Lower lobe of right lung (tissue), 2 donors: ENCODE data around the gene PLEK2. TPM values are rescaled to one million over a fixed set of nuclear protein-coding genes. Genes with fewer than 3 reads are reported as not detected.

ENCODE experiments used
- ATAC-seq, 2 donors: fragments of 200-7000 bp; cut with Tn5 transposase; one replicate each; pipeline ENCODE4 v1.9.1; 2020 to 2022; ENCODE audit warnings: mild to moderate bottlenecking in 2 of 2, moderate library complexity in 2 of 2
- DNase-seq: peaks from one replicate; pipeline ENCODE4 v3.0.0-alpha.2; 2020
- H3K27ac ChIP-seq: fragments of 200-600 bp; one replicate; pipeline ENCODE4 v1.8.0; 2022
- H3K27me3 ChIP-seq: fragments of 200-600 bp; one replicate; pipeline ENCODE4 v1.8.0; 2022; ENCODE audit warnings: low read depth
- H3K36me3 ChIP-seq: fragments of 200-600 bp; one replicate; pipeline ENCODE4 v1.8.0; 2022; ENCODE audit warnings: mild to moderate bottlenecking
- H3K4me1 ChIP-seq: fragments of 200-600 bp; one replicate; pipeline ENCODE4 v1.8.0; 2022
- H3K4me3 ChIP-seq: fragments of 200-600 bp; one replicate; pipeline ENCODE4 v1.8.0; 2022; ENCODE audit warnings: mild to moderate bottlenecking
- H3K9me3 ChIP-seq: fragments of 200-600 bp; one replicate; pipeline ENCODE4 v1.8.0; 2022
- intact Hi-C: fragments of 100-400 bp; cut with DNase I; formaldehyde crosslinking; loops from one replicate; pipeline ENCODE4 v1.11.0; 2022
- total RNA-seq: library from RNA; stranded (reverse); fragmentation: NEBNext Ultra II Directional; extraction: Animal tissue kit (Norgen Biotek cat#: 25700); gene quantifications from one replicate; pipeline ENCODE4 v1.2.1, GENCODE V29; 2021
- TF ChIP-seq, protein P1 (sequence below): fragments of 200-600 bp; IDR thresholded peaks from one replicate; pipeline ENCODE4 v1.8.0; 2022; ENCODE audit warnings: antibody characterized with exemption, mild to moderate bottlenecking
- donor health status: DM: no; HTN: yes; CAD: no; lungs with severe emphysema.

The PLEK2 gene
- total RNA-seq, 1 donor from 2014 or later, result 2.3 TPM

DNA sequence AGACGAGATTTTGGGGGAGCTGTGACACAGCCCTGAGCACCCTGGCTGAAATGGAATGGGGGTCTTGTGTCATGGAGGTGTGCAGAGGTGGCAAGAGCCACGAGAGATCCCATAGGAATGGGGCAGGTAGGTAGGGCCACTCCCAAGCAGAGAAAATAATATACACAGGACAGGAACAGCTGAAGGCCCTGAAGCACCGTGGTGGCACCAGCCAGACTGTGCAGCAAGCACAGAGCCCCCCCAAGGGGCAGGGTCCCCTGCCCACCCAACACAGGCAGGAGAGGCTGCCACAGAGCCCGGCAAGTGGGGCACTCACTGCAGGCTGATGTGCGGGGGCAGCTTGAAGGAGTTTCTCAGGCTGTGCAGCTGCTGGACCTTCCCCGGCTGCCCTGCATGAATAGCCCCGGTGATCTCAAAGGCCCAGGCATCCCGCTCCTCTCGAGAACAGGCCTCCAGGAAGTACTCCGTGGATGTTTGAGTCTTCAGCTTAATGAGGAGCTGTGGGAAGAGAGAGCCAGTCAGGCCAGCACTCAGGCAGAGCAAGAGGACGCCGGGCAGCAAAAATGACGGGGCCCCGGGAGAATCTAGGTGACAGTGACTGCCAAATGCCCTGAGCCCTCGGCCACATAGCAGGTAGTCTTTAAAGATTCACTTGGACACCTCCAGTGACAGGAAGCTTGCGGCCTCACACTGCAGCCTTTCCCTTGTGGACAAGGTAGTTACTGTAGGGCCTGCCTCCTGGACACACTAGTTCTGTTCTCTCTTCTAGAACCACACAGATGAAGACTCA is 16.7 kb downstream of the PLEK2 start:
- H3K27ac ChIP-seq, result no peak overlapping the region
- TF ChIP-seq, protein P1, sequence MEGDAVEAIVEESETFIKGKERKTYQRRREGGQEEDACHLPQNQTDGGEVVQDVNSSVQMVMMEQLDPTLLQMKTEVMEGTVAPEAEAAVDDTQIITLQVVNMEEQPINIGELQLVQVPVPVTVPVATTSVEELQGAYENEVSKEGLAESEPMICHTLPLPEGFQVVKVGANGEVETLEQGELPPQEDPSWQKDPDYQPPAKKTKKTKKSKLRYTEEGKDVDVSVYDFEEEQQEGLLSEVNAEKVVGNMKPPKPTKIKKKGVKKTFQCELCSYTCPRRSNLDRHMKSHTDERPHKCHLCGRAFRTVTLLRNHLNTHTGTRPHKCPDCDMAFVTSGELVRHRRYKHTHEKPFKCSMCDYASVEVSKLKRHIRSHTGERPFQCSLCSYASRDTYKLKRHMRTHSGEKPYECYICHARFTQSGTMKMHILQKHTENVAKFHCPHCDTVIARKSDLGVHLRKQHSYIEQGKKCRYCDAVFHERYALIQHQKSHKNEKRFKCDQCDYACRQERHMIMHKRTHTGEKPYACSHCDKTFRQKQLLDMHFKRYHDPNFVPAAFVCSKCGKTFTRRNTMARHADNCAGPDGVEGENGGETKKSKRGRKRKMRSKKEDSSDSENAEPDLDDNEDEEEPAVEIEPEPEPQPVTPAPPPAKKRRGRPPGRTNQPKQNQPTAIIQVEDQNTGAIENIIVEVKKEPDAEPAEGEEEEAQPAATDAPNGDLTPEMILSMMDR, result no peak
- ATAC-seq, result no peak
- no peak for DNase-seq
- no peaks in the 10 kb centered on the region for H3K27me3 ChIP-seq
- no peaks in the 10 kb centered on the region for H3K36me3 ChIP-seq
- intact Hi-C loops, result no loop called here
- H3K9me3 ChIP-seq, result no peaks in the 10 kb centered on the region
- no peaks in the 10 kb centered on the region for H3K4me1 ChIP-seq
- H3K4me3 ChIP-seq, result no peak overlapping the region

DNA sequence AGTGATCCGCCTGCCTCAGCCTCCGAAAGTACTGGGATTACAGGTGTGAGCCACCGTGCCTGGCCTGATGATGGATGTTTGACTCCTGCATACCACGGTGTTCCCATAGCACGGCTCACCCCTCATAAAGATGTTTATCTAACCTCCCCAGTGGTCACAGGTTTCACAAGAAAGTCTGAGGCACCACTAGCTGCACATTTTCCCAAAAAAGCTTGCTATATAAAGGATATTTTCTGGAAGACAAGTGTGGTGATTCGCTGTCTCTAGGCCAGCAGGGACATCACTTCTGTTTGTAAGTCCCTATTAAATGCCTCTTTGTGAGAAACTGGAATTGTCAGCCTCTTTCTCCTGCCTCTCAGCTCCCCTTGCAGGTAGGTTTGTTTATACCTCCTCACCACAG is 18.3 kb downstream of the PLEK2 start:
- TF ChIP-seq, protein P1, result no peak
- ATAC-seq (no peak), DNase-seq (no peak)
- intact Hi-C loops, result no loop called here
- no peaks in the 10 kb centered on the region for H3K4me1 ChIP-seq
- H3K27ac ChIP-seq, result no peak overlapping the region
- no peak overlapping the region for H3K4me3 ChIP-seq
- H3K9me3 ChIP-seq, result no peaks in the 10 kb centered on the region
- H3K27me3 ChIP-seq, result no peaks in the 10 kb centered on the region
- no peaks in the 10 kb centered on the region for H3K36me3 ChIP-seq

DNA sequence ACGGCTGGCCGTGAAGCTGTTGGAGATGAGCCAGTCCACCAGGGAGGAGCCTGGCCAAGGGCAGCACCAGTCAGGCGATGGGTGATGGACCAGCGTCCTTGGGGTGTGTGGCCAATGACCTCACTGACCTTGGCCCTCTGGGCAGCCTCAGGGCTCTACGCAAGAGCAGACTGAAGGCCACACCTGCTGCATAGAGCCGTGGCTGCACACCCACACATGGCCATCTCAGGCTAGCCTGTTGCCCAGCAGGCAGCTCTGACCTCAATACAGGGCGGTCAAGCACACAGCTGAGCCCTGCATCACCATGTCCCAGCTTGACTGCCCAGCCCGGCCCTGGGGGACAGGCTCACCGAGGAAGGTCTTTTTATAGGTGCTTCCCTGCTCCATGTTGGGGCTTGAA is 19.2 kb downstream of the PLEK2 start:
- Histone ChIP-seq H3K4me1 (no peaks in the 10 kb centered on the region), H3K4me3 (no peak overlapping the region), H3K36me3 (no peaks in the 10 kb centered on the region), H3K9me3 (no peaks in the 10 kb centered on the region), H3K27ac (no peak overlapping the region), H3K27me3 (no peaks in the 10 kb centered on the region)
- DNase-seq, result no peak
- TF ChIP-seq, protein P1, result no peak
- ATAC-seq, result no peak
- intact Hi-C loops, result no loop called here

DNA sequence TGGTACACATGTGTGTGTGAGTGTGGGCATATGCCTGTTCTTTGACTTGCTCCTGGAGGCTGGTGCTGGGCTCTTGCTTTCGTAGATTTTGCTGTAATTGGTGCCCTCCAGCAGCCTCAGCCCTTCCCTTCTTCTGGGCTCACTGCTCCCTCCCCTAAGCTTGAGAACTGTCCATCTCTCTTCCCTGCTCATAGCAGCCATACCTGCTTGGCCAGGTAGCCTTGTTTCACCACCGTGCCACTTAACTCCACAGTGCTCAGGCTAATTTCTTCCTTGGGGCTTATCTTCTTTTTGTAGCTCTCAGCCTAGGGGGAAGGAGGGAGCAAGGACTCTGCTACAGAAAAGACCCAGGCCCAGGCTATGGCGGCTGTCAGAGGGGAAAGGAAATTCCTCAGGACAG is 19.8 kb downstream of the PLEK2 start:
- Histone ChIP-seq H3K27me3 (no peaks in the 10 kb centered on the region), H3K4me3 (no peak overlapping the region), H3K36me3 (peaks cover under 1% of the 10 kb centered on the region), H3K4me1 (no peaks in the 10 kb centered on the region), H3K9me3 (no peaks in the 10 kb centered on the region), H3K27ac (no peak overlapping the region)
- DNase-seq (no peak), ATAC-seq (no peak)
- intact Hi-C loops, result no loop called here
- TF ChIP-seq, protein P1, result no peak

DNA sequence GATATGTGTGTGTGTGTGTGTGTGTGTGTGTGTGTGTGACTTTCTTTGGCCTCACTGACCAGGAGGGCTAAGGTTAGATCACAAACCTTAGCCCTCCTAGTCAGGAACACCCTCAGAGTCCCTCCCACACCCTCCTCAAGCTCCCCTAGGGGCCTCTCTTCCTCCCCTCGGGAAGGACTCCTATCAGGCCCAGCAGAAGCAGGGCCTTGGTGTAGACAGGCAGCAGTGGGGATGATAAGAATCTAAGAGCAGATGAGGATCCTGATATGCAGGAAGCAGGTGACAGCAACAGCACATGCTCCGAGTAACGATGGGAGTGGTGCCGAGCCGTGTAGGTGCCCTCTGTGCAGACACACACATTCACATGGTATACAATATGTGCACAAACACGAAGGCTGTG is 20.7 kb downstream of the PLEK2 start:
- H3K9me3 ChIP-seq, result no peaks in the 10 kb centered on the region
- H3K27ac ChIP-seq, result no peak overlapping the region
- H3K4me1 ChIP-seq, result no peaks in the 10 kb centered on the region
- DNase-seq (no peak), ATAC-seq (no peak)
- H3K4me3 ChIP-seq, result no peak overlapping the region
- peaks cover 9% of the 10 kb centered on the region for H3K36me3 ChIP-seq
- TF ChIP-seq, protein P1, result no peak
- intact Hi-C loops, result no loop called here
- H3K27me3 ChIP-seq, result no peaks in the 10 kb centered on the region
